M059J (cell line): ENCODE data around the gene KRTAP12-3. TPM values are rescaled to one million over a fixed set of nuclear protein-coding genes. Genes with fewer than 3 reads are reported as not detected.
"Not testable (repeated sequence)": the region's sequence is repeated elsewhere in the genome, so short reads cannot be mapped to it uniquely, and the experiment has no call there.

Source experiments
- DNase-seq: peaks from one replicate; pipeline ENCODE4 v3.0.0-alpha.2; 2012; ENCODE audit warnings: low read depth
- total RNA-seq: library from RNA; depleted of rRNA; stranded (reverse); fragments of >200 nt; shearing (Covaris generic); gene quantifications from 2 replicates; pipeline ENCODE4 v1.2.3, GENCODE V29; 2014

Gene KRTAP12-3
- total RNA-seq, 1 experiment from 2014 or later: not detected

DNA sequence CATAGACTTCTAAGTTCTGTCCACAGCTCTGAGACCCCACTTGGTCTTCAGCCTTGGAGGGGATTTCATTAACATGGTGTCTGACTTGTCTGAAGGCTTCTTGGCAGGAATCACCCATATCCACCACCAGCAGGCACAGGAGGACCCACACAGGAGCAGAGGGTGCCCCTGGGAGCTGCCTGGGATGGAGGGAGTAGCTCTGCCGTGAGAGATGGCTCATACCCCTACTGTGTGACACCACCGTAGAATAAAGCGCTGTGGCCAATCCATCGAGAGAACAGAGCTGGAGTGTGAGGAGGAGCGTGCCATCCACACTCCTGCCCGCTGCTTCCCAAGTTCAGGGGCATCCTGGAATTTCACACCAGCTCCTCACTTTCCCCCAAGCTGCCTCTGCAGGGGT is 27.3 kb downstream of the KRTAP12-3 start:
- not testable (repeated sequence) for DNase-seq

DNA sequence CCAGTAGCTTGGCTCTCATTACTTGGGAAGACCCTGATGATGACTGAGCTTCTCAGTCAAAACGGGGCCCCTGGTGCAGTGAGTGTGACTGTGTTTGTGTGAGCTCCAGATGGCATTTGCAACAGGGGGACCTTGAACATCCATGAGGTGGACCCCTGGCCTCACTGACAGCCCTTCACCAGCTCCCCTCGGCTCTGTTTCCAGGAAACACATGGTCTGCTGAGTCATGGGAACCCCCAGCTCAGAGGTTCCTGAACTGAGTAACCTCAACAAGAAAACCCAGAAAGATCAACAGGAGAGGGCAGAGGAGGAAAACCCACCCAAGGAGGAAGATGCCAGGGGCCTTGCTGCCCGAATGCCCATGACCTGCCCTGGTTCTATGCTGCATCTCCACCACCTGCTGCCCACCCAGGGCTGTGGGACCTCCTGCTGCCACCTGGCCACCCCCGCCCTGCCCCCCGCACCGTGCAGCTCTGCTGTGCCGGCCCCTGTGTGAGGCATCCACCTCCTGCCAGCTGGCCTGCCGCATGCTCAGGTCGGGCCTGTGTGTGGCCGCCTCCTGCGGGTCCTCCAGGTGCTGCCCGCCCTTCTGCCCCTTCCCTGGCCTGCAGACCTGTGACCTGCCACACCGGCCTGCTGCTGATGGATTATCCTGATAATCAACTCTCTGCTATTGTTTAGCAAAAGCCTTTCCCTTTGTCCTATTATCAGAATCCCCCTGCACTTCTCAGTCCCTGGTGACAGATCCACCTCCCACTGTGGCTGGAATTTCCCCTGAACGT is 28.5 kb downstream of the KRTAP12-3 start:
- DNase-seq: no peak

DNA sequence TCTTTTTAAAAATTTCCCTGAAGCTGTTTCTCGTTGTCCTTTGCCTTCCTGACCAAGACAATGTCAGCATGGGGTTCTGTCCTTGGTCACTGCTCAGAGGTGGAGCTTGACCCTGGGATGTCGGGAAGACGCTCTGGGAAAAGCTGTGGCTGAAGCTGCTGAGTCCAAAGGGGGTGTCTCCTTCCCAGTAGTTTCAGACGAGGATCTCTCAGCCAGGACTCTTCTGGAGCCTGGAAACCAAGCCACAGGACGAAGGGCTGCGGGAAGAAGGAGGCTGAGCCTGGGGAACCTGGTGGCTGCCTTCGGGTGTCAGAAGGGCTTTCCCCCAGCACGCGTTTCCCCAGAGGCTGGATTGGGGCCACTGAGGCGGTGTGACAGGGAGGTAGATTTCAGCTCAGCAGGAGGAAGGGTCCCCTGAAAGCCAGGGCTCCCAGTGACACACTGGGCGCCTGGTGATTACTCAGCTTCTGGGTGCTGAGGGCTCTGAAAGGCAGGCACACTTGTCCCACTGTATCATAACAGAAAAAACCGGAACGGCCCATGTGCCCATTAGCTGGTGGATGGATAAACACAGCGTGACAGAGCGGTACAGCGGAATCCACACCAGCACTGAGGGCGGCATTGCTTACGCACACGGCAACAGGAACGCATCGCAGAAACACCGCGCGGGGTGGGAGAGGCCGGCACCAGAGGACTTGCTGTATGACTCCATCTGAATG is 29.3 kb downstream of the KRTAP12-3 start:
- no peak for DNase-seq

DNA sequence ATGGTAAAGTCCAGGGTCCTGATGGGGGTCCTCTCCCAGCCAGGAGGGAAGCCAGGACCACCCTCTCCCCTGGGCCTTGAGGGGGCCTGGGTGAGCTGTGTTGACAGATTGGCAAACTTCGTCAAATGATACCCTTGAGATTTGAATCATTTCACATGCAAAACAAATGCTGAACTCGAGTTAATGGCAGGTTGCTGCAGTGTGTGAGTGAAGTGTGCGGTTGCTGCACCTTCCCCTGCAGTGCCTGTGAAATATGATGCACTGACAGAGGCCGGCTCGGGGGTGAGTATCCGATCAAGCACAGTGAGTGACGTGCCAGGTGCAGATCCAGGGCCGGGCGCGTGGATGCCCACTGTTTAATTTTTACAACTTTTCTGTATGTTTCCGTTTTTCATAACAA is 29.9 kb downstream of the KRTAP12-3 start:
- DNase-seq: no peak

DNA sequence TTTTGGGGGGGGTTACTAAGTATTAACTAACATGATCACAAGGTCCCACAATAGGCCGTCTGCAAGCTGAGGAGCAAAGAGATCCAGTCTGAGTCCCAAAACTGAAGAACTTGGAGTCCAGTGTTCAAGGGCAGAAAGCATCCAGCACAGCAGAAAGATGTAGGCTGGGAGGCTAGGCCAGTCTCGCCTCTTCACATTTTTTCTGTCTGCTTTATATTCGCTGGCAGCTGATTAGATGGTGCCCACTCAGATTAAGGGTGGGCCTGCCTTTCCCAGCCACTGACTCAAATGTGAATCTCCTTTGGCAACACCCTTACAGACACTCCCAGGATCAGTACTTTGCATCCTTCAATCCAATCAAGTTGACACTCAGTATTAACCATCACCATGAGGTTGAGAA is 32.0 kb downstream of the KRTAP12-3 start:
- DNase-seq: not testable (repeated sequence)

DNA sequence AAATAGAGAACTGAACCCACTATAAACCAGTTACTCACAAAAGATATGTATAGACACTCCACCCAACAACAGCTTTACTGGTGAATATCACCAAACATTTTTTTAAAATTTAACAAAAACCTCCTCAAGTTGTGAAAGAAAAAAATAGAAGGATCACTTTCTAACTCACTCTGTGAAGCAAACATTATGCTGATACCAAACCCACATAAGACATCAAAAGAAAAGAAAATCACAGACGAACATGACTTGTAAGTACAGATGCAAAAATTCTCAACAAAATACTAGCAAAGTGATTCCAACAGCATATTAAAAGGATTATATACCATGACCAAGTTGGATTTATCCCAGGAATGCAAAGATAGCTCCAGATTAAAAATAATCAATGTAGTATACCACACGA is 34.0 kb downstream of the KRTAP12-3 start:
- no peak for DNase-seq

DNA sequence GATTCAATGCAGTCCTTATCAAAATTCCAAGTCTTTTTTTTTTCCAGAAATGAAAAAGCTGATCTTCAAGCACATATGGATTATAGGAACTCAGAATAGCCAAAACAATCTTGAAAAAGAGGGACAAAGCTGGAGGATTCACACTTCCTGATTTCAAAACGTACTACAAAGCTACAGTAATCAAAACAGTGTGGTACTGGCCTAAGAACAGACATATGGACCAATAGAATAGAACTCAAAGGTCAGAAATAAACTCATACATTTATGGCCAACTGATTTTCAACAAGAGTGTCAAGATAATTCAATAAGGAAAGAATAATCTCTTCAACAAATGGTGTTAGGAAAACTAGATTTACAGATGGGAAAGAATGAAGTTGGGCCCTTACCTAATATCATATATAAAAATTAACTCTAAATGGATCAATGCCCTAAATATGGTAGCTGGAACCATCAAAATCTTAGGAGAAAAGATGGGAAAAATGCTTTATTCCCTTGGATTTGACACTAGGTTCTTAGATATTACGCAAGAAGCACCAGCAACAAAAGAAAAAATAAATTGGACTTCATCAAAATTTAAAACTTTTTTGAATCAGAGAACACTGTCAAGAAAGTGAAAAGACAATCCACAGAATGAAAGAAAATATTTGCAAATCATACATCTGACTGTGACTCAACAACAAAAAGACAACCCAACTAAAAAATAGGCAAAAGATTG is 35.2 kb downstream of the KRTAP12-3 start:
- DNase-seq: no peak

DNA sequence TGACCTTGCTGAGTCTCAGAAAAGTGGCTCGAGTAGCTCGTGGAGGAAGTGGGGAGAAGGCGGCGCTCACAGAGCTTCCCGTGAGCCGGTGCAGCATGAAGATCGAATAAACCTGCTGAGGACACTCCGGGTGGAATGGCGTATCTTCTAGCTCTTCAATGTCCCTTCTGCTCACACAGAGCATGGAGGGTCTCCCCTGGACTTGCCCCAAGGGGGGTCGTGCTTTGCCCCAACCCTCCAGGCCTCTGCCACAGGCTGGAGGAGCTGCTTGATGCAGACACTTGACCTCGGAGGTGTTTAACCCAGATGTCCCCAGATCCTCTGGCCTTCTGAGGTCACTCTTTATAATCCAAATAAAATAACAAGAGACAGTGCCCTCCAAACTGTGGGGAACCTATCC is 37.0 kb downstream of the KRTAP12-3 start:
- no peak for DNase-seq

DNA sequence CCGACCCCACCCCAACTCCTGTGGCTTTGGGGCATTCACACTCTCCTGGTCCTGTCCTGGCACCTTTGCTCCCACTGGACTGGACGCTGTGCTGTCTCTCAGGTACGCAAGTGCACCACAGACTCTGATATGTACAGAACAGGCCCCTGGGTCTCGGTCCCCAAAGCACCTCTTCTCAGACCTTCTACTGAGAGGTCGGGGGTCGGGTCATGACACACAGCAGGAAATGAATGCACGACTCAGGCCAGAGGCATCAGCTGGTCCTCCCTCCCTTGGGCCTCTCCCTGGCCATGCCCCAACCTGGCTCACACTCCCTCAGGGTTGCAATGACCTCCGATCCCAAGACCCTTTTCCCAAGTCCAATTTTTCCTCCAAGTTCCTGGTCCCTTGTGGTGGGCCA is 37.5 kb downstream of the KRTAP12-3 start:
- DNase-seq: no peak

DNA sequence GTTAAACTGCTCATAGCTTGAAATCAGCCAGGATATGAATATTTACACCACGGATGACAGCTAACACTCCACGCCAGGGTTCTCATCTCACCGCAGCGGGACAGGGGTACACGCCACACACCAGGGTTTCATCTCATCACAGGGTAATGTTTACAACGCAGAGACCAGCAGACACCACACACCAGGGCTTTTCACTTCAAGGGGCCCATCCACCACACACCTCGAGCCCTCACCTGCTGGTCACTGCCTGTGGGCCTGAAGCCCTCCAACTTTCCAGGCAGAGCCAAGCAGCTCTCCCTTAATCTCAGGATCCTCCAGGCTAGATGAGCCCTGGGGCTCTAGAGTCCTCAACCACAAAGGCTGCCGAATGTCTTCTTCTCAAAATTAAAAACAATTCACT is 37.9 kb downstream of the KRTAP12-3 start:
- DNase-seq: no peak

DNA sequence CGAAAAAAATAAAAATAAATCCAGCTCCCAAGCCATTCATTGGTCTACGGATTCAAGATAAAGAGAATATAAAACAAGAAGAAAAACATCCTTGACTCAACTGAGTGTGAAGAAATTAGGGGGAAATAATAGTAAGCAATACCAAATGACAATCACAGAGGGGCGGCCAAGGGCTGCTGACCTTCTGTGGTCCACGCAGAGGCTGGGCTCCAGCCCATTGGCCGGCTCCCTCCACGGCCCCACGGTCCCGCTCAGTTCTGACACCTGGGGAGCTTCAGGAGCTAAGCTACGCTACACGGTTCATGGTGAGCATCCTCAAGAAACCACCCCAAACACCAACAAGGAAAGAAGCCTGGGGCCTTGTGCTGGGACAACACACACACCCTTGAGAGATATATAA is 38.8 kb downstream of the KRTAP12-3 start:
- no peak for DNase-seq

DNA sequence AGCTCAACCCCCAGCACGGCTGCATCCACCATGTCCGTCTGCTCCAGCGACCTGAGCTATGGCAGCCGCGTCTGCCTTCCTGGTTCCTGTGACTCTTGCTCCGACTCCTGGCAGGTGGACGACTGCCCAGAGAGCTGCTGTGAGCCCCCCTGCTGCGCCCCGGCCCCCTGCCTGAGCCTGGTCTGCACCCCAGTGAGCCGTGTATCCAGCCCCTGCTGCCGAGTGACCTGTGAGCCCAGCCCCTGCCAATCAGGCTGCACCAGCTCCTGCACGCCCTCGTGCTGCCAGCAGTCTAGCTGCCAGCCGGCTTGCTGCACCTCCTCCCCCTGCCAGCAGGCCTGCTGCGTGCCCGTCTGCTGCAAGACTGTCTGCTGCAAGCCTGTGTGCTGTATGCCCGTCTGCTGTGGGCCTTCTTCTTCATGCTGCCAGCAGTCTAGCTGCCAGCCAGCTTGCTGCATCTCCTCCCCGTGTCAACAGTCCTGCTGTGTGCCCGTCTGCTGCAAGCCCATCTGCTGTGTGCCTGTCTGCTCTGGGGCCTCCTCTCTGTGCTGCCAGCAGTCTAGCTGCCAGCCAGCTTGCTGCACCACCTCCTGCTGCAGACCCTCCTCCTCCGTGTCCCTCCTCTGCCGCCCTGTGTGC is 39.6 kb downstream of the KRTAP12-3 start, which contains the start of gene KRTAP10-12:
Gene KRTAP10-12 (plus strand): TSS at position 1 of the 639 bp plus-strand sequence. CDS start 30 bp downstream, at position 31.
- not testable (repeated sequence) for DNase-seq

DNA sequence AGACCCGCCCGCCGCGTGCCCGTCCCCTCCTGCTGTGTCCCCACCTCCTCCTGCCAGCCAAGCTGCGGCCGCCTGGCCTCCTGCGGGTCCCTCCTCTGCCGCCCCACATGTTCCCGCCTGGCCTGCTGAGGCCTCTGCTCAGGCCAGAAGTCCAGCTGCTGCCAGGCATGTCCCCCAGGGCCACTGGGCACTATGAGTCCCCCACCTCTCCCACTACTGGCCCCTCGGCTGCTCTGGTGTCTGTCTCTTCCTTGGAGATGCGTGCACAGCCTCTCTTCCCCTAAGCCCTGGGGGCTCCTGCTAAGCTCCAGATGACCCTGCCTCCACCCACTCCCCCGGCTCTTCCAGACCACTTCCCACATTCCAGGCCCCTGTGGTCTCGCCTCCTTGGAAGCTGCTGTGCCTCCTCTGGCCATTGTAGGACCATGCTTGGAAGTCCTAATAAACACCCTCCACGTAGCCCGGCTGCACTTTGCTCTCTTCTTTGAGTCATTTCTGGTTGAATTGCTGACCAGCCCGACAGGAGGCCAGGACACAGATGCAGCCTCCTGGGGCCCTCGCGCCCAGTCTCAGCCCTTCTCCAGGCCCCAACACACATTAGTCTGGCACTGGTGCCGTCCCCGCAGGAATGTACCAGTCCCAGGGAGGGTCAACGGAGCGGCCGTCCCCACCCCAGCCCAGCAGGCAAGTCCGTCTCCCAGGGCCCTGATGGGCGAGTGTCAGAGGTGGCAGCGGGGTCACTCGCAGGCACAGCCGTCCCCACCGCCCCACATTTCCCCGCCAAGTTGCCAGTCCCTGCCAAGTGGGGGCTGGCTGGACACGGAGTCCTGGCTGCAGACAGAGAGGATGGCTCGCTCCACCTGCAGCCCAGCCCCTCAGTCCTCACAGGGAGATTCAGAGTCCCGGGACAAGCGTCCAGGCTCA is 40.3 kb downstream of the KRTAP12-3 start:
- DNase-seq: peak; percentile 13

DNA sequence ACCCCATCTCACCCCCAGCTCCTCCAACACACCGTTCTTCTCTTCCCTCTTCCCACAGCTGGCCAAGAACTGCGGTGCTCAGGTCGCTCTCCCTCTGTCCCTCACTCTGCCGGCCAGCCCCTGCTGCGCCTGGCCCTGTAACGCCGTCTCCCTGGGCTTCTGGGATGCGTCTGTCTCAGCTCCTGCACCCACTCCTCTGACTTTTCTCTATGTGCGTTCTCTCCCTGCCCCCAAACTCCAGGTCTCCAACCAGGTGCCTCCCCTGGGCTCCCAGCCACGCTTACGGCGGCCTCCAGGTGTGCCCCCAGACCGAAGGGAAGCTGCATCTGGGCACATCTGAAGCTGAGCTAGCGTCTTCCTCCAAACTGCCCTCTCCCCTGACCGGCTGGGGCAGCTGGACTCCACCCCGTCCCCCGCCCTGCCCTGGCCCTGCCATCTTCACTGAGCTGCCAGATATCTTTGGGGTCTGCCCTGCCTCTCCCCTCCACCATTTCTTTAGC is 41.8 kb downstream of the KRTAP12-3 start:
- DNase-seq: no peak

DNA sequence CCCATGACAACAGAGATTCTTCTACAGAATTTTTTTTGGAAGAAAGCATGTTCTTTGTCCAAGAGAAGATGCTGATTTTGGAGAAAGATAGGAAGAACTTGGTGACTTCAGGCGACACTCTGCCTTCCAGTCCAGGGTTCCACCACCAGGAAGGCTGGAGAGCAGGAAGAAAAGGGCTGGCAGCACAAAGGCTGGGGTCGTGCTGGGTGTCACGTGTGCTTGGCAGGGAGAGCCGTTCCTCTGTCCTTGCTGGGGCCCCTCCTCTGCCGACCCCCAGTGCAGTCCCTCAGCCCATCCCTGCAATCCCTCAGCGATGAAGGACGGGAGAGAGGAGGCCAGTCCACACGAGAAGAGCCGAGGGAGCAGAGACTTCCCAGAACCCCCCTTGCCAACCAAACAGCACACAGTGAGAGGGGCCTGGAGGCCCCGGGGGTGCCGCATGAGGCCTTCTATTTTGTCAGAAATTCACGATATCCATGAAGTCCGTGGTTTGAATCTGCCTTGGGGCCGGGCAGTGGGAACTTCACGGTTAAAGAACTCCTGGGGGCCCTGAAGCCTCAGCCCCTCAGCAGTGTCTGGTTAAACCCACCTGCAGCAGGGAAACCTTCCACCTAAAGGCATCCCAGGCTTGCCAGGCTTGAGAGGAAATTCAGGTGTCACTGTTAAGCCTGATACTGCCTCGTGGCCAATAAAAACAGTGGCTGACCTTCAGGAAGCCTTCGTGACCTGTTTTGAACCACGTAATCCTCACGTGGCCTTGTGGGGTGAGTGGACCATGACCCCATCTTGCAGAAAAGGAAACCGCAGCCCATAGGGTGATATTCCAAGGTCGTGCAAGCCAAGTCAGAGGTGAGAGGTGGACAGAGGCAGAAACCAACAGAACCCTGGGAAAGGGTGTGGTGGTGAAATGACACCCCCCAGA is 42.6 kb downstream of the KRTAP12-3 start:
- no peak for DNase-seq

DNA sequence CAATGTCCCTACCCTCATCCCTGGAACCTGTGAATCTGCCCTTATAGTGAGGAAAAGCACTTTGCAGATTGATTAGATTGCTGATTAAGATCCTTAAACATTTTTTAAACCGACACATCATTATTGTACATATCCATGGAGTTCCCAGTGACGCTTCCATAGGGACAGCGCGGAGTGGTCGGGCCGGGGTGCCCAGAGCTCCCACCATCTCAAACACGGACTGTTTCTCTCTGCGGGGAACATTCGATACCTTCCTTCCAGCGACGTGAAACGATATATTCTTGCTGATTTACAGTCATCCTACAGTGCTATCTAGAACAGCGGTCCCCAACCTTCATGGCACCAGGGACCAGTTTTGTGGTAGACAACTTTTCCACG is 43.3 kb downstream of the KRTAP12-3 start:
- DNase-seq: no peak

DNA sequence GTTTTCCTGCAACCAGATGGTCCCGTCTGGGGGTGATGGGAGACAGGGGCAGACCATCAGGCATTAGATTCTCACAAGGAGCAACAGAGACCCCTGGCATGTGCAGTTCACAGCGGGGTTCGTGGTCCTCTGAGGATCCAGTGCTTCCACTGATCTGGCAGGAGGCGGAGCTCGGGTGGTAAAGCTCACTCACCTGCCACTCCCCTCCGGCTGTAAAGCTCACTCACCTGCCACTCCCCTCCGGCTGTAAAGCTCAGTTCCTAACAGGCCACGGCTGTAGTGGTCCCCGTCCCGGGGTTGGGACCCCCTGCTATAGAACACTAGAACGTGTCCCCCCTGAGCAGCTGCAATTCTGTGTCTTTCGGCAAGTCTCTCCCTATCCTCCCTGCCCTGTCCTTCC is 43.8 kb downstream of the KRTAP12-3 start:
- no peak for DNase-seq

DNA sequence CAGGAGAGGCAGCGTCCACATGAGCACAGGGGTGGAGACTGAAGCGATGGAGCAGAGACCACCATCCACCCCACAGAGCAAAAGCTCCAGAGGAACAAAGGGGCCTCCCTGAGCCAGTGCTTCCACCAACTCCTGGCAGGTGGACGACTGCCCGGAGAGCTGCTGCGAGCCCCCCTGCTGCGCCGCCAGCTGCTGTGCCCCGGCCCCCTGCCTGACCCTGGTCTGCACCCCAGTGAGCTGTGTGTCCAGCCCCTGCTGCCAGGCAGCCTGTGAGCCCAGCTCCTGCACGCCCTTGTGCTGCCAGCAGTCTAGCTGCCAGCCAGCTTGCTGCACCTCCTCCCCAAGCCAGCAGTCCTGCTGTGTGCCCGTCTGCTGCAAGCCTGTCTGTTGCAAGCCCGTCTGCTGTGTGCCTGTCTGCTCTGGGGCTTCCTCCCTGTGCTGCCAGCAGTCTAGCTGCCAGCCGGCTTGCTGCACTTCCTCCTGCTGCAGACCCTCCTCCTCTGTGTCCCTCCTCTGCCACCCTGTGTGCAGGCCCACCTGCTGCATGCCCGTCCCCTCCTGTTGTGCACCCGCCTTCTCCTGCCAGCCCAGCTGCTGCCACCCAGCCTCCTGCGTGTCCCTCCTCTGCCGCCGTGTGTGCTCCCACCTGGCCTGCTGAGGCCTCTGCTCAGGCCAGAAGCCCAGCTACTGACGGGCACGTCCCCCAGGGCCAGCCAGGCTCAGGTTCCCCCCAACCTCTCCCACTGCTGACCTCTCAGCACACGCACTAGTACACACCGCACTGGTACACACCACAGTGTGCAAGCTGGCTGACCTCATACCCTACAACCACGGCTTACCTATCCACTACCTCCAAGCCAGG is 44.6 kb downstream of the KRTAP12-3 start:
- DNase-seq: no peak
